Stimulated activated CD4-positive, alpha-beta T cell treated with anti-CD3 and anti-CD28 coated beads, Interleukin-15, amount 100 ng/mL, for 48 hours (primary cell): ENCODE results near the gene PSMC3IP.
A peak's percentile ranks its signal among the peaks of the same experiment; 100 is the strongest.

ENCODE experiments used
- DNase-seq, 2 donors: peaks; one replicate each; pipeline ENCODE4 v3.0.0-alpha.2; 2020; ENCODE audit warnings: low read depth in 2 of 2

Gene PSMC3IP

DNA sequence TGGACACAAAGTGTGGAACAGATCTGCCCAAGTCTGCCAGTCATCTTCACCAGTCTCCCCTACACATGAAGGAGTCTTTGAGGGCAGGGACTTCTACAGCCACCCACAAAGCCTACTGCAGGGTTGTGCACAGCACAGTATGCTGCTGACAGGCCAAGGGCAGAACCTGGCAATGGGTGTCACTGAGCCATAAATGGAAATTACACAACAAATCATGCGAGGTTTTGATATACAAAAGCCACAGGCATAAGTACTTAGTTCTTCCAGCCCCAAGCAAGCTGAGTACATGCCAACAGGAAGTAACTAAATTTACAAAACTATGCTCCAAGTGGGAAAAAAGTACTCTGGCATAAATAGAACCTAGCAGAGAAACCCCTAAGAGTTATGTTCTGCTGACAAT lies 7.8 kb upstream of the PSMC3IP start:
- no peak for DNase-seq

GRCh38 chr17:42584880-42585279 lies 7.4 kb upstream of the PSMC3IP start:
- DNase-seq, result no peak

GRCh38 chr17:42581744-42582270 lies 4.3 kb upstream of the PSMC3IP start:
- DNase-seq, result no peak

DNA sequence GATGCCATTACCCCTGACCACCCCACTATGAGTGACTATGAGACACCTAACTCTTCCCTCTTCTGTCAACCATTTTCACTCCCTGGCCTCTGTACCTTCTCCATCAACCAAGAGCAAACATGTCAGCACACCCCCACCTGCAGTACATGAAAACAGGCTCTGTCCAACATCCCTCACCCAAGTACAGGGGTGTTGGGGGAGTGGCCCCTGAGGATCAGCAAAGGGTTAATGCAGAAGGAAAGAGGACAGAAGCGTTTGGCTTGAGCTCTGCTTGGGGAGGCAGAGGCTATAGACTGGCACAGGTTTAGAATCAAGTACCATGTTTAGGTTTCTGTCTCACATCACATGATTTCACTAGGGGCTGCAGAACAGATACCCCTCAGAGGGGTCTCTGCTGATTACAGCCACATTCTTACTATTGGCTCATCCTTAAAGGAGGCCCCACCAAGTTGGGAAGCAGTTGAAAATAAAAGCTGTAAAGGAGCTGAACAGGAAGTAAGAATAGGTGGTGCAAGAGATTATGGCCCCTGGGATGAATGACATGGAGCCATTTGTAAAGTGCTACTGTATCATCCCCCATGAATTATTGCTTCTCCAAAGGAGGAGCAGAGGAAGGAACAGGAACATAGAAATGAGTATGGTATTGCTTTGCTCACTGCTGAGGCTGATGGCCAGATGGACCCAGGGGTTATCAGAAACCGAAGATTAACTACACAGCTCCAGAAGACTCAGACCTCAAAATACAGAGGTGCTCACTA lies 2.4 kb upstream of the PSMC3IP start:
- no peak for DNase-seq

GRCh38 chr17:42578282-42578869 lies 847 bp upstream of the PSMC3IP start:
- peak in 1 of 2 donors; percentile 67 for DNase-seq

- no peak for DNase-seq
Measured at GRCh38 chr17:42577140-42577531, 393 bp downstream of the PSMC3IP start.

GRCh38 chr17:42574463-42574862 lies 3.1 kb downstream of the PSMC3IP start:
- no peak for DNase-seq

DNA sequence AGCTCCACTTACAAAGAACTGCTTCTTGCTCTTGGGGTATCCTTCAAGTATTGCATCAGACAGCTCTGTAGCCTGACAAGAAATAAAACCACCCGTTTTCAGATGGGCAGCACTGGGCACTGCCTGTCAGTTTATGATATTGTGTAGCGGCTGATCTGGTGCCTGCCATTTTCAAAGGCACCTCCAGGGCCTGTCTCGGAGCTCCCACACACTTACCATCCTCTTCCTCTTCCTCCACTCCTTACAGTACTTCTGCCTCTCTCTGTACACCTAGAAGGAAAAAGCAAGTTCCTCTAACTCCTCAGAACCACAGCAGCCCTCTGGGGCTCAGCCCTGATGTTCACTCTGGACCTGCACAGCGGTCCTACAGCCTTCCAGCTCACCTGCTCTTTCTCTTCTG lies 4.4 kb downstream of the PSMC3IP start:
- no peak for DNase-seq

DNA sequence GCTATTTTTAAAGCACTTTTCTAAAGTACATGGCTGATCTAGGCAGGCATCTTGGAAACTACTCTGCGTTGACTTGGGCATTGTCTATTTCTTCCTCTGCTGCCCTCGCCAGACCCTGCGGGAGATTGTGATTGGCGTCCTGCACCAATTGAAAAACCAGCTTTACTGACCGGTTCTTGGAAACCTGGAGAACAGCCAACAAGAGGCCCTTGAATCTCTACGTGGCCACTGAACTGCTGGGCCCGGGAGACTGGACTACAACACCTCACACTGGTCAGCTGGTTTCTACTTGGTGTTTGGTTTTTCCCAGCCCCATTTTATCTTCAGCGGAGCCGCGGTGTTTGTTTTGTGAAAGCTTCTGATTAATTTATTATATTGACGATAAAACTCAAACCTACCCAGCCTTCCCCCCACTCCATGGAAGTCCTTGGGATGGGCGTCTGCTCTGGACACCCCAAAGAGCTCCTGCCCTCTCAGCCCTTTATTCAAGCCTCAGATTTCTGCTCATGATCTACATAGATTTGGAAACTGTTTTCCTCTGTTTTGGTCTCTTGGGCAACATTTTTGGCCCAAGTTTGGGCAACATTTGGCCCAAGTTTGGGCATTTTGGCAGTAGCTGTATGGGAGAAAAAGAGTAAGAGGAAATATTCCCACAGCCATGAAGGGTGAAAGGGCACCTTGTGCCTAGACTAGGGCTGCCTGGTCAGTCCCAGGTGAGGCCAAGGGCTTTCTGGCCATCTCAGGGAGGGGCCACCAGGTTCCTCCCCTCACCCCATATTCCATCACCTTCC lies 5.9 kb downstream of the PSMC3IP start:
- no peak for DNase-seq

DNA sequence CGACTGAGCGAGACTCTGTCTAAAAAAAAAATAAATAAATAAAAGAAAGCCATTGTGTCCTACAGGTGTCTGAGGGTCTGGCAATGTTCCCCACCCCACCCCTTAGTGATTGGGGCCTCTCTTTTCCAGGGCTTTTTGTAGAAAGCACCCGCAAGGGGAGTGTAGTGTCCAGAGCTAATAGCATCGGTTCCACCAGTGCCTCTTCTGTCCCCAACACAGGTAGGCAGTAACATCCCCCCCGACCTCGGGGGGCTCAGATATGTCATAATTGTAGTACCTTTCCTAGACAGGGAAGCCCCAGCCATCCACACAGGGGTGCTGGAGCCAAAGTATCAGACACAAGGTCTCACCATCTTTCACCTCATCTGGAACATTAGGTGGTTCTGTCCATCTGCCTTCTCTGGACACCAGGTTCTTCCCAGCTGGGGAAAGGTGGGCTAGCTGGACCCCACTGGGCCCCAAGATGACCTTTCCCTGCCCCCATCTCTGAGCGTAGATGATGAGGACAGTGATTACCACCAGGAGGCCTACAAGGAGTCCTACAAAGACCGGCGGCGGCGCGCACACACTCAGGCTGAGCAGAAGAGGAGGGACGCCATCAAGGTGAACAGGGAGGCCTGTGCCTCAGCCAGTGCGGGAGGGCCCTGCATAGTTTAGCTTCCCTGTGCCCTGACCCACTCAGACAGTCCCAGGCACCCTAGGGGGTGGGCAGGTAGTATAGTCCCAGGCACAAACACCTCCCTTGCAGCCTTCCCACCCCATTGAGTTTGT lies 9.0 kb downstream of the PSMC3IP start:
- no peak for DNase-seq

DNA sequence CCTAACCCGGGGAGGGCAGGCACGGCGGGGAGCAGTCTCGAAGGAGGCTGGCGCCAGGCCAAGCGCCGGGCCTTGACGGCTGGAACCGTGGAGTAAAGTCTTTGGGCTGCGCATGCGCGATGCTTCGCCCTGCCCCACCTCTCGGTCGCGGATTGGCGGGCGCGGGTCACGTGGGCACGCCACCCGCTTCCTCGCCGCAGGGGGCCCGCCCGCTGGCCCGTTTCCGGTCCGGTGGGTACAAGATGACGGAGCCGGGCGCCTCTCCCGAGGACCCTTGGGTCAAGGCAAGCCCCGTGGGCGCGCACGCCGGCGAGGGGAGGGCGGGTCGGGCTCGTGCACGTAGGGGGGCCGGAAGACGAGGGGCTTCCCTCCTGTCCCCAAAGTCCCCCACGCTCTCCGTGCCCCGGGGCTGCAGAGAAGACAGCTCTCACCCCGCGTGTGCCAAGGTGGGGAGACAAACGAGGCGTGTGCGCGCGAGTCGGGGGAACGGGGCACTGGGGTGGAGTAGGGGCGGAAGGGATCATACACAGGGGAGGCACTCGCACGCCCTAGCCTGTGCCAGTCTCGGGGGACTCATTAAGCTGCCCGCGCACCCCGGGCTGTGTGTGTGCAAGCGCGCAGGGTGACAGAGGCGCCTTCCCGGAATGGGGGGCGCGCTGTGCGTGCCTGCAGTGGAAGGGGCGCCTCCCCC lies 10.5 kb downstream of the PSMC3IP start, which contains the start of gene MLX:
TSS of gene MLX (plus strand) at position 218 of the 691 bp plus-strand sequence. CDS start at position 243, 25 bp downstream.
- DNase-seq, result peak; percentile 83 to 87

DNA sequence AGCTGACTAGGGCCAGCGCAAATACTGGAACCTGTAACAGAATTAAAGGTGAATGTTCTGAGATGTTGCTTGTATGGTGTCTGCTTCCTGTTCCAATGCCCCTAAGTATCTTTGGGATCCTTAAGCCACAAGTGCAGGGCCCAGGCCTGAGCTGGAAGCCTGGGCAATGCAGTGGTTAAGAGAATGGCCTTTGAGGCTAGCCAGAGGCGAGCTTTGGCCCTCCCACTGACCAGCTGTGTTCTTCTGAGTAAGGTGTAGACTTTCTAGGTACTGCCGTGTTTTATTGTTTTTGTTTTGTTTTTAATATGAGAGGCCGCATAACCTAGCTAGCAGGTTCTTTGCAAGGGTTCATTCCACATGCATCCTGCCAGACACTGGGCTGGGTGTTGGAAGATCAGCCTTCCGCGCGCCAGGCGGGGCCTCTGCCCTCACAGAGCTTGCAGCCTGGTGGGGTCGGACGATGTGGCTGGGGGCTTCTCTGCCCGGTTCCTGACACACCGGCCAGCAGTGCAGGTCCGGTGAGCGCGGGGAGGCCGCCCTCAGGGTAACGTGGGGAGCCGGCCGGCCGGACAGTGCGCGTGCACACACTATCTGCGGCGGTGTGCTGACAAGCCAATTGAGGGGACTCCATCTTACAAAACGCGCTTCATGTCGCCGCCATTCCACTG lies 11.2 kb downstream of the PSMC3IP start:
- no peak for DNase-seq

GRCh38 chr17:42565523-42566214 lies 11.9 kb downstream of the PSMC3IP start:
- DNase-seq, result no peak

GRCh38 chr17:42564815-42565522 lies 12.6 kb downstream of the PSMC3IP start:
- no peak for DNase-seq

GRCh38 chr17:42563950-42564349 lies 13.6 kb downstream of the PSMC3IP start:
- DNase-seq, result no peak

- DNase-seq, result no peak
Measured at GRCh38 chr17:42563543-42563942, 14.0 kb downstream of the PSMC3IP start.

- no peak for DNase-seq
Measured at GRCh38 chr17:42563143-42563509, 14.4 kb downstream of the PSMC3IP start.

DNA sequence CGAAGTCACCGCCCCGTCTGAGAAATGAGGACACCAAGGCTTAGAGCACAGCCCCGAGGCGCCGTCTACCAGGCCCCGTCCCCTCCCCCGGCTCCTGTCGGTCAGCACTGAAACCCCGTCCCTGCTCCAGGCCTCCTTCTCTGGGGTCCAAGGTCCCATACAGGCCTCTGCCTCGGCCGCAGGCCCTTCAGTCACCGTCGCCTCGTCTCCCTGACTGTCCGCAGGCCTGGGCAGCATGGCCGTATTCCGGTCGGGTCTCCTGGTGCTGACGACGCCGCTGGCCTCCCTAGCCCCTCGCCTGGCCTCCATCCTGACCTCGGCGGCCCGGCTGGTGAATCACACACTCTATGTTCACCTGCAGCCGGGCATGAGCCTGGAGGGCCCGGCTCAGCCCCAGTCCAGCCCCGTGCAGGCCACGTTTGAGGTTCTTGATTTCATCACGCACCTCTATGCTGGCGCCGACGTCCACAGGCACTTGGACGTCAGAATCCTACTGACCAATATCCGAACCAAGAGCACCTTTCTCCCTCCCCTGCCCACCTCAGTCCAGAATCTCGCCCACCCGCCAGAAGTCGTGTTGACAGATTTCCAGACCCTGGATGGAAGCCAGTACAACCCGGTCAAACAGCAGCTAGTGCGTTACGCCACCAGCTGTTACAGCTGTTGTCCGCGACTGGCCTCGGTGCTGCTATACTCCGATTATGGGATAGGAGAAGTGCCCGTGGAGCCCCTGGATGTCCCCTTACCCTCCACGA lies 15.0 kb downstream of the PSMC3IP start:
- DNase-seq, result no peak
